Fibroblast of skin of back (primary cell): Measurements from ENCODE around the gene NAGPA. TPM values are rescaled to one million over a fixed set of nuclear protein-coding genes. Genes with fewer than 3 reads are reported as not detected.
"Not testable (repeated sequence)": the region's sequence is repeated elsewhere in the genome, so short reads cannot be mapped to it uniquely, and the experiment has no call there.

Experiments used
- DNase-seq: peaks from one replicate; pipeline ENCODE4 v3.0.0-alpha.2; 2013
- polyA plus RNA-seq, 2 experiments: library from polyadenylated mRNA; unstranded; fragments of 120-200 nt; gene quantifications; one replicate each; pipeline ENCODE4 v1.2.1, GENCODE V29; 2013; ENCODE audit not compliant: insufficient read length in 2 of 2

The NAGPA gene
- polyA plus RNA-seq (2013, experiment 1 of 2; ENCODE audit: insufficient read length), result 10.8 TPM
- polyA plus RNA-seq (2013, experiment 2 of 2; ENCODE audit: insufficient read length), result 8.5 TPM

GRCh38 chr16:5033256-5034166, at the start of gene NAGPA:
NAGPA (minus strand) TSS chr16:5033935; CDS start chr16:5033914, 21 bp downstream.
- peak; percentile 80 for DNase-seq

- not testable (repeated sequence) for DNase-seq
Measured at GRCh38 chr16:5080996-5081395, 47.3 kb upstream of the NAGPA start.

GRCh38 chr16:5080461-5080860, 46.7 kb upstream of the NAGPA start:
- not testable (repeated sequence) for DNase-seq

- no peak for DNase-seq
Measured at GRCh38 chr16:5078626-5079025, 44.9 kb upstream of the NAGPA start.

- no peak for DNase-seq
Measured at GRCh38 chr16:5077304-5077703, 43.6 kb upstream of the NAGPA start.

GRCh38 chr16:5075637-5076036, 41.9 kb upstream of the NAGPA start:
- DNase-seq, result no peak

GRCh38 chr16:5073771-5074170, 40.0 kb upstream of the NAGPA start:
- DNase-seq, result not testable (repeated sequence)

- DNase-seq, result peak; percentile 29
Measured at GRCh38 chr16:5073279-5073629, 39.5 kb upstream of the NAGPA start.

- peak; percentile 6 for DNase-seq
Measured at GRCh38 chr16:5072334-5073278, 38.9 kb upstream of the NAGPA start.

GRCh38 chr16:5071681-5072333, 38.1 kb upstream of the NAGPA start, which contains the start of gene ALG1:
ALG1 (plus strand) TSS chr16:5071843; CDS start chr16:5071850, 7 bp downstream.
- peak; percentile 84 for DNase-seq

- DNase-seq, result no peak
Measured at GRCh38 chr16:5071341-5071680, 37.6 kb upstream of the NAGPA start.

- no peak for DNase-seq
Measured at GRCh38 chr16:5070431-5071186, 36.9 kb upstream of the NAGPA start.

- DNase-seq, result no peak
Measured at GRCh38 chr16:5069854-5070253, 36.1 kb upstream of the NAGPA start.

GRCh38 chr16:5069048-5069447, 35.3 kb upstream of the NAGPA start:
- DNase-seq, result no peak

- no peak for DNase-seq
Measured at GRCh38 chr16:5066511-5066910, 32.8 kb upstream of the NAGPA start.

- DNase-seq, result no peak
Measured at GRCh38 chr16:5065813-5066212, 32.1 kb upstream of the NAGPA start, which contains the start of gene C16orf89. C16orf89 (minus strand) TSS chr16:5065956; CDS start chr16:5065908, 48 bp downstream.

GRCh38 chr16:5065326-5065725, 31.6 kb upstream of the NAGPA start:
- no peak for DNase-seq

- no peak for DNase-seq
Measured at GRCh38 chr16:5064915-5065314, 31.2 kb upstream of the NAGPA start.

- no peak for DNase-seq
Measured at GRCh38 chr16:5062790-5063765, 29.3 kb upstream of the NAGPA start.

GRCh38 chr16:5062051-5062450, 28.3 kb upstream of the NAGPA start:
- DNase-seq, result no peak
